BE2C (cell line): ENCODE data around the gene LYAR.

ENCODE experiments used
- DNase-seq: peaks from one replicate; pipeline ENCODE4 v3.0.0-alpha.2; 2020
- H3K27me3 ChIP-seq: fragments of 250-450 bp; sonication (Bioruptor Pico); 2 replicates; pipeline ENCODE4 v1.5.1; 2020; ENCODE audit warnings: mild to moderate bottlenecking
- H3K36me3 ChIP-seq: fragments of 250-450 bp; sonication (Bioruptor Pico); 2 replicates; pipeline ENCODE4 v1.5.1; 2020; ENCODE audit warnings: mild to moderate bottlenecking
- H3K4me1 ChIP-seq: fragments of 250-450 bp; sonication (Bioruptor Pico); 2 replicates; pipeline ENCODE4 v1.5.1; 2020
- H3K4me3 ChIP-seq: 2 replicates; pipeline ENCODE4 v1.5.1; 2011; ENCODE audit warnings: low read depth, low read length
- H3K9me3 ChIP-seq: fragments of 250-450 bp; sonication (Bioruptor Pico); 2 replicates; pipeline ENCODE4 v1.5.1; 2020
- CTCF ChIP-seq: IDR thresholded peaks from 2 replicates; pipeline ENCODE4 v1.5.1; 2012; ENCODE audit warnings: mild to moderate bottlenecking, low read depth, low read length

Gene LYAR

DNA sequence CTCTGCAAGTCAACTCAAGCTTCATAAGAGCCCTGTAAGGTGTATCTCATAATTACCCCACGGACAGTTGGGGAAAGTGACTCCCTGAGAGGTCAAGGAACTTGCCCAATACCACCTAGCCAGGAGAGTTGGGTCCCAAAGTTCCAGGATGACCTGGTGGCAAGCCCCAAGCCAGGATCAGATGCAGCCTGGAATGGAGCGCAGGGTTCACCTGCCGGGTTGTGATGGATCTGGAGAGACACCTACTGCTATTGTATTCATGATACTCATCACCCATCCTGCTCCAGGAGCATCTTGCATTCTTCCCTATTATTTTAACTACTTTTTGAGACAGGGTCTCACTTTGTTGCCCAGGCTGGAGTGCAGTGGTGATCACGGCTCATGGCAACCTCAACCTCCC, 36.2 kb upstream of the LYAR start:
- no peaks in the 10 kb centered on the region for H3K27me3 ChIP-seq
- no peak for DNase-seq
- no peaks in the 10 kb centered on the region for H3K4me1 ChIP-seq
- no peak overlapping the region for H3K4me3 ChIP-seq
- no peaks in the 10 kb centered on the region for H3K9me3 ChIP-seq
- TF ChIP-seq CTCF = no peak
- no peaks in the 10 kb centered on the region for H3K36me3 ChIP-seq

DNA sequence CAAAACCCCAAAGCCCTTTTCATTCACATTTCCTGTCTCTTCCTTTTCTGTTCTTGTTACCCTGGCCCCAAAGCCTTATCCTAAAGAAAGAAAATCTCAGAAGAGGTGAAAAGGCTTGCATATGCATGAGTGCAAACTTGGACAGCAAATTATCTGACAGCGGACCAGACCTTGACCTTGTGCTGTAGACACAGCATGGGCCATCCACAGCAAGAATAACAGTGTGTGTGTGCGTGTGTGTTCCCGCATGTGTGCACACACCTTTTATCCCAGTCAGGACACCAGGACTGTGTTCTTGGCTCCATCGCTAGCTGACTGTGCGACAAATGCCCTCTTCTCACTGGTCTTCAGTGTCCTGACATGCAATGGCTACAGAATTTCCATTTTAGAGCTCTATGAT, 35.4 kb upstream of the LYAR start:
- no peak for DNase-seq
- TF ChIP-seq CTCF = no peak
- H3K4me3 ChIP-seq = no peak overlapping the region
- H3K36me3 ChIP-seq = 0 out of 2 replicates have a peak, but pooled peaks cover 3% of the 10 kb centered on the region
- H3K27me3 ChIP-seq = no peaks in the 10 kb centered on the region
- no peaks in the 10 kb centered on the region for H3K9me3 ChIP-seq
- H3K4me1 ChIP-seq = no peaks in the 10 kb centered on the region

DNA sequence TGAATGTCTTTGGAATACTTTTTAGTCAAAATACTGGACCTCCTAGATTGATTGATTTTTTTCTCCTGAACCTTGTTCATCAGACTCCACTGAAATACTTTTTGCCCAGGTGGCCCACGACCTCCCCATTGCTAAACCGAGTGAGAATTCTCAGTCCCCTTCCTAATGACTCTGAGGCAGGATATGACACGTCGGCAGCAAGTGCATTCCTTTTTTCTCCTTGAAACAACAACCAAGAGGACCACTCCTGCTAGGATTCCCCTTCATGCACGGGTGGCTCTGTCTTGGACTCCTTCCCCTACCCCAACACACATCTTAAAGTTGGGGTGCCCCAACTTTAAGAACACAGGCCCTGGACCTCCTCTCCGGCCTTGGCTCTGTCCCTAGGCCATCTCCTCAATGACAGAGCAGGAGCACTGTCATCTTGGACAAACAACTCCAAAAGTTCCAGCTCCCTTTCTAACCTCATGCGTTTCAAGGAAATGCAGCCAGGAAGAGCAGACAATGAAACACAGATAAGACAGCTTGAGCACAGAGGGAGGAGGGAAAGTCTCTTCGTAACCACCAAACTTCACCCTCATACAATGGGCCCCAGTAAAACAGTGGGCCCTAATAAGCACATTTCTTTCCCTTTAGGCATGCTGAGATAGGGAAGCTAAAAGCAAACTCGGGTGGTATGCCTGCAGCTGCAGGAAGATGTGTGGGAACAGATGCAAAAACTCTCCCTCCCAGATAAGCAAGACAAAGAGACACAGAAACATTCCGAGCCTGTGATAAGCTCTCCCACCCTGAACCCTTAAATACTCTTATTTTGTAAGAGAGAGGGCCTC, 34.0 kb upstream of the LYAR start:
- DNase-seq = no peak
- Histone ChIP-seq H3K4me1 (no peaks in the 10 kb centered on the region), H3K36me3 (0 out of 2 replicates have a peak, but pooled peaks cover 3% of the 10 kb centered on the region), H3K9me3 (no peaks in the 10 kb centered on the region), H3K4me3 (no peak overlapping the region), H3K27me3 (no peaks in the 10 kb centered on the region)
- no peak for TF ChIP-seq CTCF

- no peak overlapping the region for H3K4me3 ChIP-seq
- 0 out of 2 replicates have a peak, but pooled peaks cover 3% of the 10 kb centered on the region for H3K36me3 ChIP-seq
- no peak for DNase-seq
- H3K4me1 ChIP-seq = no peaks in the 10 kb centered on the region
- H3K9me3 ChIP-seq = no peaks in the 10 kb centered on the region
- no peak for TF ChIP-seq CTCF
- no peaks in the 10 kb centered on the region for H3K27me3 ChIP-seq
Observed at GRCh38 chr4:4321951-4322688, 32.2 kb upstream of the LYAR start.

- TF ChIP-seq CTCF = no peak
- no peak overlapping the region for H3K4me3 ChIP-seq
- H3K27me3 ChIP-seq = no peaks in the 10 kb centered on the region
- H3K4me1 ChIP-seq = no peaks in the 10 kb centered on the region
- H3K36me3 ChIP-seq = peaks cover 3% of the 10 kb centered on the region; the same call in 1 of the 2 replicates
- no peaks in the 10 kb centered on the region for H3K9me3 ChIP-seq
- DNase-seq = no peak
Observed at GRCh38 chr4:4320951-4321714, 31.2 kb upstream of the LYAR start.
